ENCODE results near the gene MED25.
A peak's percentile ranks its signal among the peaks of the same experiment; 100 is the strongest.

MED25 gene

GRCh38 chr19:49799798-49800376 lies 18.2 kb upstream of the MED25 start:
- no peak for DNase-seq

- DNase-seq = no peak
These were observed 17.3 kb upstream of the MED25 start for GRCh38 chr19:49800771-49801170.

GRCh38 chr19:49801401-49801888 lies 16.6 kb upstream of the MED25 start:
- no peak for DNase-seq

GRCh38 chr19:49801966-49802661 lies 16.0 kb upstream of the MED25 start:
- peak; percentile 80 for DNase-seq

GRCh38 chr19:49802836-49803528 lies 15.1 kb upstream of the MED25 start:
- peak; percentile 92 for DNase-seq

GRCh38 chr19:49803529-49803856 lies 14.6 kb upstream of the MED25 start:
- no peak for DNase-seq

GRCh38 chr19:49805822-49806619 lies 12.1 kb upstream of the MED25 start:
- no peak for DNase-seq

- DNase-seq = no peak
These were observed 11.5 kb upstream of the MED25 start for GRCh38 chr19:49806620-49806959.

GRCh38 chr19:49807058-49807903 lies 10.8 kb upstream of the MED25 start:
- DNase-seq = no peak

- no peak for DNase-seq
These were observed 10.0 kb upstream of the MED25 start for GRCh38 chr19:49807904-49808675.

GRCh38 chr19:49808711-49809159 lies 9.4 kb upstream of the MED25 start:
- DNase-seq = peak; percentile 76

- DNase-seq = no peak
These were observed 8.7 kb upstream of the MED25 start for GRCh38 chr19:49809160-49809940.

- DNase-seq = no peak
These were observed 8.1 kb upstream of the MED25 start for GRCh38 chr19:49809941-49810389.

- no peak for DNase-seq
These were observed 6.8 kb upstream of the MED25 start for GRCh38 chr19:49811328-49811727.

GRCh38 chr19:49812452-49812996 lies 5.6 kb upstream of the MED25 start:
- DNase-seq = no peak

- DNase-seq = peak; percentile 94
These were observed 4.9 kb upstream of the MED25 start, which contains the start of gene FUZ for GRCh38 chr19:49812997-49813861. Gene FUZ (minus strand): TSS chr19:49813292. CDS start chr19:49813106, 186 bp downstream.

GRCh38 chr19:49814010-49814409 lies 4.1 kb upstream of the MED25 start:
- DNase-seq = no peak

GRCh38 chr19:49816590-49816989 lies 1.5 kb upstream of the MED25 start:
- DNase-seq = no peak

All from NCI-H510A (cell line).